GM12878 (cell line): ENCODE data around the gene ETV6. TPM values are rescaled to one million over a fixed set of nuclear protein-coding genes. Genes with fewer than 3 reads are reported as not detected.
A peak's percentile ranks its signal among the peaks of the same experiment; 100 is the strongest.

Experiments
- CHD2 ChIP-seq: IDR thresholded peaks from 2 replicates; pipeline ENCODE4 v1.6.1; 2011; ENCODE audit warnings: low read depth, low read length, improper control_type of control experiment, borderline replicate concordance
- ETV6 ChIP-seq, 2 experiments: fragments of 450-650 bp in 1 of 2; IDR thresholded peaks in 1 of 2; conservative IDR thresholded peaks in 1 of 2; 2 replicates each; pipeline ENCODE4 v1.6.1; 2014; ENCODE audit warnings: antibody characterized with exemption in 1 of 2, borderline replicate concordance in 1 of 2, low read depth in 1 of 2, mild to moderate bottlenecking in 1 of 2, moderate library complexity in 1 of 2
- NR2C1 ChIP-seq: fragments of 450-650 bp; IDR thresholded peaks from 2 replicates; pipeline ENCODE4 v1.6.1; 2017; ENCODE audit warnings: antibody characterized with exemption, mild to moderate bottlenecking, moderate library complexity
- PML ChIP-seq: IDR thresholded peaks from 2 replicates; pipeline ENCODE4 v1.6.1; 2012; ENCODE audit warnings: low read length, inconsistent platforms
- POLR2A ChIP-seq: IDR thresholded peaks from 2 replicates; pipeline ENCODE4 v1.6.1; 2011; ENCODE audit warnings: low read depth, mild to moderate bottlenecking, low read length
- RFX5 ChIP-seq: IDR thresholded peaks from 2 replicates; pipeline ENCODE4 v1.6.1; 2011; ENCODE audit warnings: low read depth, low read length, improper control_type of control experiment
- SIX5 ChIP-seq: IDR thresholded peaks from 2 replicates; pipeline ENCODE4 v1.6.1; 2011; ENCODE audit warnings: mild to moderate bottlenecking, low read depth, low read length, moderate library complexity; ENCODE audit not compliant: severe bottlenecking
- SP1 ChIP-seq: IDR thresholded peaks from one replicate; pipeline ENCODE4 v1.6.1; 2011; ENCODE audit warnings: low read depth, low read length
- TCF12 ChIP-seq: IDR thresholded peaks from 2 replicates; pipeline ENCODE4 v1.6.1; 2011; ENCODE audit warnings: low read depth, mild to moderate bottlenecking, low read length
- WRNIP1 ChIP-seq: IDR thresholded peaks from 2 replicates; pipeline ENCODE4 v1.6.1; 2011; ENCODE audit warnings: low read depth, low read length, improper control_type of control experiment, borderline replicate concordance
- ZNF24 ChIP-seq: fragments of 450-650 bp; IDR thresholded peaks from 2 replicates; pipeline ENCODE4 v1.6.1; 2017; ENCODE audit warnings: antibody characterized with exemption, mild to moderate bottlenecking
- polyA plus RNA-seq, 11 experiments: library from polyadenylated mRNA; depleted of rRNA in 4 of 11; unstranded in 6 of 11; stranded (reverse) in 5 of 11; fragments of >200 nt; fragmentation: Nextera tagmentation in 4 of 11; fragmentation: Illumina TruSeq in 1 of 11; extraction: Ambion mirVana in 4 of 11; extraction: Trizol in 1 of 11; gene quantifications; 1 replicate in 1 of 11; 2 replicates in 10 of 11; pipeline versions ENCODE4 v1.2.1 to v1.2.3, GENCODE V29; 2011 to 2016; ENCODE audit warnings: inconsistent platforms in 2 of 11, missing spikeins in 2 of 11, low read depth in 1 of 11
- total RNA-seq, 4 experiments: library from RNA; depleted of rRNA in 3 of 4; stranded (reverse); fragments of >200 nt in 3 of 4; fragmentation: Illumina TruSeq in 1 of 4; extraction: Trizol in 1 of 4; gene quantifications; 2 replicates each; pipeline versions ENCODE4 v1.2.1 to v1.2.3, GENCODE V29; 2013 to 2021
- TF ChIP-seq, protein P1 (sequence below): IDR thresholded peaks from 2 replicates; pipeline ENCODE4 v1.6.1; 2012; ENCODE audit warnings: low read length, inconsistent platforms
- TF ChIP-seq, protein P2 (sequence below): fragments of 450-650 bp; IDR thresholded peaks from 2 replicates; pipeline ENCODE4 v1.6.1; 2018; ENCODE audit warnings: mild to moderate bottlenecking, low read depth, moderate library complexity; ENCODE audit not compliant: partially characterized antibody
- TF ChIP-seq, protein P3 (sequence below): fragments of 450-650 bp; IDR thresholded peaks from 2 replicates; pipeline ENCODE4 v1.6.1; 2017; ENCODE audit warnings: low read depth, mild to moderate bottlenecking, moderate library complexity
- TF ChIP-seq, protein P4 (sequence below): fragments of 450-650 bp; IDR thresholded peaks from 2 replicates; pipeline ENCODE4 v1.6.1; 2017; ENCODE audit warnings: mild to moderate bottlenecking
- TF ChIP-seq, protein P5 (sequence below): fragments of 450-650 bp; IDR thresholded peaks from 2 replicates; pipeline ENCODE4 v1.6.1; 2018; ENCODE audit warnings: borderline replicate concordance, mild to moderate bottlenecking; ENCODE audit not compliant: partially characterized antibody
- TF ChIP-seq, protein P6 (sequence below): IDR thresholded peaks from 2 replicates; pipeline ENCODE4 v1.6.1; 2011; ENCODE audit warnings: low read depth, low read length, improper control_type of control experiment, borderline replicate concordance

Gene ETV6
- total and polyA plus RNA-seq, 10 of the 15 experiments (the other 5 are each of a cell fraction or from before 2014, with no cell fraction given): 6.6 to 74.8 (median 24.6) TPM

DNA sequence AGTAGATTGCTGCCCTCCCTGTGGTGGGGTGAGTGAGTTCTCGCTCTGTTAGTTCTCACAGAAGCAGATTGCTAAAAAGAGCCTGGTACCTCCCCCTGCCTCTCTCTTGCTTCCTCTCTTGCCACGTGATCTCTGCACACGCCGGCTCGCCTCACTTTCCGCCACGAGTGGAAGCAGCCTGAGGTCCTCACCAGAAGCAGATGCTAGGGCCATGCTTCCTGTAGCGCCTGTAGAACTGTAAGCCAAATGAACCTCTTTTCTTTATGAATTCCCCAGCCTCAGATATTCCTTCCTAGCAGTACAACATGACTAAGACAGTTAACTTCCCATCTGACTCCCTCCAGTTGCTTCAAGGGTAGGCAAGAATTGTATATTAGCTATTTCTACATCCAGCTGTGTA is 76.2 kb downstream of the ETV6 start (continued):
- TF ChIP-seq, protein P1, sequence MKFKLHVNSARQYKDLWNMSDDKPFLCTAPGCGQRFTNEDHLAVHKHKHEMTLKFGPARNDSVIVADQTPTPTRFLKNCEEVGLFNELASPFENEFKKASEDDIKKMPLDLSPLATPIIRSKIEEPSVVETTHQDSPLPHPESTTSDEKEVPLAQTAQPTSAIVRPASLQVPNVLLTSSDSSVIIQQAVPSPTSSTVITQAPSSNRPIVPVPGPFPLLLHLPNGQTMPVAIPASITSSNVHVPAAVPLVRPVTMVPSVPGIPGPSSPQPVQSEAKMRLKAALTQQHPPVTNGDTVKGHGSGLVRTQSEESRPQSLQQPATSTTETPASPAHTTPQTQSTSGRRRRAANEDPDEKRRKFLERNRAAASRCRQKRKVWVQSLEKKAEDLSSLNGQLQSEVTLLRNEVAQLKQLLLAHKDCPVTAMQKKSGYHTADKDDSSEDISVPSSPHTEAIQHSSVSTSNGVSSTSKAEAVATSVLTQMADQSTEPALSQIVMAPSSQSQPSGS: no peak; the same call in 1 of the 2 replicates
- TF ChIP-seq, protein P2, sequence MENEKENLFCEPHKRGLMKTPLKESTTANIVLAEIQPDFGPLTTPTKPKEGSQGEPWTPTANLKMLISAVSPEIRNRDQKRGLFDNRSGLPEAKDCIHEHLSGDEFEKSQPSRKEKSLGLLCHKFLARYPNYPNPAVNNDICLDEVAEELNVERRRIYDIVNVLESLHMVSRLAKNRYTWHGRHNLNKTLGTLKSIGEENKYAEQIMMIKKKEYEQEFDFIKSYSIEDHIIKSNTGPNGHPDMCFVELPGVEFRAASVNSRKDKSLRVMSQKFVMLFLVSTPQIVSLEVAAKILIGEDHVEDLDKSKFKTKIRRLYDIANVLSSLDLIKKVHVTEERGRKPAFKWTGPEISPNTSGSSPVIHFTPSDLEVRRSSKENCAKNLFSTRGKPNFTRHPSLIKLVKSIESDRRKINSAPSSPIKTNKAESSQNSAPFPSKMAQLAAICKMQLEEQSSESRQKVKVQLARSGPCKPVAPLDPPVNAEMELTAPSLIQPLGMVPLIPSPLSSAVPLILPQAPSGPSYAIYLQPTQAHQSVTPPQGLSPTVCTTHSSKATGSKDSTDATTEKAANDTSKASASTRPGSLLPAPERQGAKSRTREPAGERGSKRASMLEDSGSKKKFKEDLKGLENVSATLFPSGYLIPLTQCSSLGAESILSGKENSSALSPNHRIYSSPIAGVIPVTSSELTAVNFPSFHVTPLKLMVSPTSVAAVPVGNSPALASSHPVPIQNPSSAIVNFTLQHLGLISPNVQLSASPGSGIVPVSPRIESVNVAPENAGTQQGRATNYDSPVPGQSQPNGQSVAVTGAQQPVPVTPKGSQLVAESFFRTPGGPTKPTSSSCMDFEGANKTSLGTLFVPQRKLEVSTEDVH: no peak
- TF ChIP-seq CHD2 (no peak), WRNIP1 (0 out of 2 replicates have a peak, but pooled peaks have one; percentile 54), RFX5 (no peak), SP1 (no peak), PML (0 out of 2 replicates have a peak, but pooled peaks have one; percentile 42), ETV6 (conservative IDR thresholded peaks at IDR 0.05 in 1 of 2, IDR thresholded peaks at IDR 0.05 in 1 of 2; ENCODE audit: borderline replicate concordance in 1 of 2, low read depth in 1 of 2) (peak in 1 of 2 experiments; percentile 60; a peak in 1 of 4 replicates), NR2C1 (no peak), SIX5 (no peak), POLR2A (0 out of 2 replicates have a peak, but pooled peaks have one; percentile 17), TCF12 (no peak), ZNF24 (no peak)
- TF ChIP-seq, protein P3, sequence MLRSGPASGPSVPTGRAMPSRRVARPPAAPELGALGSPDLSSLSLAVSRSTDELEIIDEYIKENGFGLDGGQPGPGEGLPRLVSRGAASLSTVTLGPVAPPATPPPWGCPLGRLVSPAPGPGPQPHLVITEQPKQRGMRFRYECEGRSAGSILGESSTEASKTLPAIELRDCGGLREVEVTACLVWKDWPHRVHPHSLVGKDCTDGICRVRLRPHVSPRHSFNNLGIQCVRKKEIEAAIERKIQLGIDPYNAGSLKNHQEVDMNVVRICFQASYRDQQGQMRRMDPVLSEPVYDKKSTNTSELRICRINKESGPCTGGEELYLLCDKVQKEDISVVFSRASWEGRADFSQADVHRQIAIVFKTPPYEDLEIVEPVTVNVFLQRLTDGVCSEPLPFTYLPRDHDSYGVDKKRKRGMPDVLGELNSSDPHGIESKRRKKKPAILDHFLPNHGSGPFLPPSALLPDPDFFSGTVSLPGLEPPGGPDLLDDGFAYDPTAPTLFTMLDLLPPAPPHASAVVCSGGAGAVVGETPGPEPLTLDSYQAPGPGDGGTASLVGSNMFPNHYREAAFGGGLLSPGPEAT: peak; percentile 31; the same call in 1 of the 2 replicates
- TF ChIP-seq, protein P4, sequence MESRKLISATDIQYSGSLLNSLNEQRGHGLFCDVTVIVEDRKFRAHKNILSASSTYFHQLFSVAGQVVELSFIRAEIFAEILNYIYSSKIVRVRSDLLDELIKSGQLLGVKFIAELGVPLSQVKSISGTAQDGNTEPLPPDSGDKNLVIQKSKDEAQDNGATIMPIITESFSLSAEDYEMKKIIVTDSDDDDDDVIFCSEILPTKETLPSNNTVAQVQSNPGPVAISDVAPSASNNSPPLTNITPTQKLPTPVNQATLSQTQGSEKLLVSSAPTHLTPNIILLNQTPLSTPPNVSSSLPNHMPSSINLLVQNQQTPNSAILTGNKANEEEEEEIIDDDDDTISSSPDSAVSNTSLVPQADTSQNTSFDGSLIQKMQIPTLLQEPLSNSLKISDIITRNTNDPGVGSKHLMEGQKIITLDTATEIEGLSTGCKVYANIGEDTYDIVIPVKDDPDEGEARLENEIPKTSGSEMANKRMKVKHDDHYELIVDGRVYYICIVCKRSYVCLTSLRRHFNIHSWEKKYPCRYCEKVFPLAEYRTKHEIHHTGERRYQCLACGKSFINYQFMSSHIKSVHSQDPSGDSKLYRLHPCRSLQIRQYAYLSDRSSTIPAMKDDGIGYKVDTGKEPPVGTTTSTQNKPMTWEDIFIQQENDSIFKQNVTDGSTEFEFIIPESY: peak; percentile 83
- TF ChIP-seq, protein P5, sequence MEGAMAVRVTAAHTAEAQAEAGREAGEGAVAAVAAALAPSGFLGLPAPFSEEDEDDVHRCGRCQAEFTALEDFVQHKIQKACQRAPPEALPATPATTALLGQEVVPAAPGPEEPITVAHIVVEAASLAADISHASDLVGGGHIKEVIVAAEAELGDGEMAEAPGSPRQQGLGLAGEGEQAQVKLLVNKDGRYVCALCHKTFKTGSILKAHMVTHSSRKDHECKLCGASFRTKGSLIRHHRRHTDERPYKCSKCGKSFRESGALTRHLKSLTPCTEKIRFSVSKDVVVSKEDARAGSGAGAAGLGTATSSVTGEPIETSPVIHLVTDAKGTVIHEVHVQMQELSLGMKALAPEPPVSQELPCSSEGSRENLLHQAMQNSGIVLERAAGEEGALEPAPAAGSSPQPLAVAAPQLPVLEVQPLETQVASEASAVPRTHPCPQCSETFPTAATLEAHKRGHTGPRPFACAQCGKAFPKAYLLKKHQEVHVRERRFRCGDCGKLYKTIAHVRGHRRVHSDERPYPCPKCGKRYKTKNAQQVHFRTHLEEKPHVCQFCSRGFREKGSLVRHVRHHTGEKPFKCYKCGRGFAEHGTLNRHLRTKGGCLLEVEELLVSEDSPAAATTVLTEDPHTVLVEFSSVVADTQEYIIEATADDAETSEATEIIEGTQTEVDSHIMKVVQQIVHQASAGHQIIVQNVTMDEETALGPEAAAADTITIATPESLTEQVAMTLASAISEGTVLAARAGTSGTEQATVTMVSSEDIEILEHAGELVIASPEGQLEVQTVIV: no peak
- TF ChIP-seq, protein P6, sequence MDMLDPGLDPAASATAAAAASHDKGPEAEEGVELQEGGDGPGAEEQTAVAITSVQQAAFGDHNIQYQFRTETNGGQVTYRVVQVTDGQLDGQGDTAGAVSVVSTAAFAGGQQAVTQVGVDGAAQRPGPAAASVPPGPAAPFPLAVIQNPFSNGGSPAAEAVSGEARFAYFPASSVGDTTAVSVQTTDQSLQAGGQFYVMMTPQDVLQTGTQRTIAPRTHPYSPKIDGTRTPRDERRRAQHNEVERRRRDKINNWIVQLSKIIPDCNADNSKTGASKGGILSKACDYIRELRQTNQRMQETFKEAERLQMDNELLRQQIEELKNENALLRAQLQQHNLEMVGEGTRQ: peak; percentile 47
